MM.1S (cell line): ENCODE data around the gene APCDD1L.

Source experiments
- DNase-seq: peaks from one replicate; pipeline ENCODE4 v3.0.0-alpha.2; 2015
- H2AFZ ChIP-seq: fragments of 300-600 bp; sonication (generic); 2 replicates; pipeline ENCODE4 v1.6.0; 2016; ENCODE audit warnings: antibody characterized with exemption, low read length
- H3F3A ChIP-seq: fragments of 300-600 bp; sonication (generic); 2 replicates; pipeline ENCODE4 v1.6.1; 2016; ENCODE audit warnings: mild to moderate bottlenecking, antibody characterized with exemption, low read length, moderate library complexity, mixed read lengths; ENCODE audit not compliant: insufficient read depth
- H3K27ac ChIP-seq: fragments of 300-600 bp; sonication (generic); 2 replicates; pipeline ENCODE4 v1.5.1; 2016; ENCODE audit warnings: mild to moderate bottlenecking, low read length
- H3K27me3 ChIP-seq: fragments of 300-600 bp; sonication (generic); replicated peaks from 2 replicates; pipeline ENCODE4 v1.6.0; 2016; ENCODE audit warnings: low read length; ENCODE audit not compliant: insufficient read depth
- H3K36me3 ChIP-seq: fragments of 300-600 bp; sonication (generic); replicated peaks from 2 replicates; pipeline ENCODE4 v1.6.1; 2016; ENCODE audit warnings: mild to moderate bottlenecking, low read length, mixed read lengths; ENCODE audit not compliant: insufficient read depth
- H3K4me1 ChIP-seq: fragments of 300-600 bp; sonication (generic); 2 replicates; pipeline ENCODE4 v1.6.1; 2016; ENCODE audit warnings: low read length, mixed read lengths
- H3K4me2 ChIP-seq: fragments of 300-600 bp; sonication (generic); 2 replicates; pipeline ENCODE4 v1.6.0; 2016; ENCODE audit warnings: low read depth, low read length
- H3K4me3 ChIP-seq: fragments of 300-600 bp; sonication (generic); 2 replicates; pipeline ENCODE4 v1.5.1; 2016; ENCODE audit warnings: low read length, mixed read lengths
- H3K79me2 ChIP-seq: fragments of 300-600 bp; sonication (generic); 2 replicates; pipeline ENCODE4 v1.6.1; 2016; ENCODE audit warnings: mixed run types, low read length, mixed read lengths
- H3K9ac ChIP-seq: fragments of 300-600 bp; sonication (generic); 2 replicates; pipeline ENCODE4 v1.6.1; 2016; ENCODE audit warnings: low read length, mixed read lengths
- H3K9me2 ChIP-seq: fragments of 300-600 bp; sonication (generic); replicated peaks from 2 replicates; pipeline ENCODE4 v1.6.1; 2016; ENCODE audit warnings: mild to moderate bottlenecking, low read length, mixed read lengths; ENCODE audit not compliant: insufficient read depth
- H3K9me3 ChIP-seq: fragments of 300-600 bp; sonication (generic); replicated peaks from 2 replicates; pipeline ENCODE4 v1.6.1; 2016; ENCODE audit warnings: mild to moderate bottlenecking, low read length, mixed read lengths; ENCODE audit not compliant: insufficient read depth
- H4K20me1 ChIP-seq: fragments of 300-600 bp; sonication (generic); 2 replicates; pipeline ENCODE4 v1.6.1; 2016; ENCODE audit warnings: mild to moderate bottlenecking, low read length, moderate library complexity, mixed read lengths; ENCODE audit not compliant: insufficient read depth
- EZH2 ChIP-seq: fragments of 300-600 bp; sonication (generic); optimal IDR thresholded peaks from 2 replicates; pipeline ENCODE3; 2017; ENCODE audit warnings: low read depth, mild to moderate bottlenecking, antibody characterized with exemption, low read length, mixed read lengths
- EZH2phosphoT487 ChIP-seq: fragments of 300-600 bp; sonication (generic); IDR thresholded peaks from 2 replicates; pipeline ENCODE4 v1.6.1; 2018; ENCODE audit warnings: antibody characterized with exemption, low read length
- TF ChIP-seq, protein P1 (sequence below): fragments of 300-600 bp; sonication (generic); IDR thresholded peaks from 2 replicates; pipeline ENCODE4 v1.5.1; 2016; ENCODE audit warnings: antibody characterized with exemption, low read length, mixed read lengths

The APCDD1L gene

DNA sequence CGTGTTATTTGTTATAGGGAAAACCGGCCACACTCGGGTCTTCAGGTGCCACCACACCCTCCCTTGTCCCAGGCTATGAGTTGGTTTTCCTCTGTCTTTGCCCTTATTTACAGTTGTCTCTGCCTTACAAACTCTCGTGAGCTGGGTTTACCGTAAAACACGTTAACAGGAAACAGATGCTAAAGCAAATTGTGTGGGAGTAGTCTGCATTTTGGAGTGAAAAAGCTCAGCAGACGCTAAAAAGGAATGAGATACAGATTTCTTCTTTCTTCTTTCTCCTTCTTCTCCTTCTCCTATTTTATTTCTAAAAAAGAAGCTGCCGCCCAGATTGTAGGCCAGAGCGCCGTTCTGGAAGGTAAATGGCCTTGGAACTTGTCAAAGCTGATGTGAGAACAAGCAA is 51.9 kb downstream of the APCDD1L start:
- Histone ChIP-seq H3K79me2 (no peaks in the 10 kb centered on the region), H3K4me2 (no peak overlapping the region), H3K4me1 (peaks cover 9% of the 10 kb centered on the region; the same call in 1 of the 2 replicates), H3K9me3 (no peaks in the 10 kb centered on the region), H3F3A (no peaks in the 10 kb centered on the region), H4K20me1 (no peaks in the 10 kb centered on the region), H3K27me3 (no peaks in the 10 kb centered on the region), H3K4me3 (no peak overlapping the region), H3K36me3 (no peaks in the 10 kb centered on the region), H2AFZ (no peak overlapping the region), H3K9ac (no peak overlapping the region), H3K27ac (no peak overlapping the region), H3K9me2 (no peaks in the 10 kb centered on the region)
- DNase-seq = no peak
- TF ChIP-seq EZH2phosphoT487 (no peak), EZH2 (no peak)
- TF ChIP-seq, protein P1, sequence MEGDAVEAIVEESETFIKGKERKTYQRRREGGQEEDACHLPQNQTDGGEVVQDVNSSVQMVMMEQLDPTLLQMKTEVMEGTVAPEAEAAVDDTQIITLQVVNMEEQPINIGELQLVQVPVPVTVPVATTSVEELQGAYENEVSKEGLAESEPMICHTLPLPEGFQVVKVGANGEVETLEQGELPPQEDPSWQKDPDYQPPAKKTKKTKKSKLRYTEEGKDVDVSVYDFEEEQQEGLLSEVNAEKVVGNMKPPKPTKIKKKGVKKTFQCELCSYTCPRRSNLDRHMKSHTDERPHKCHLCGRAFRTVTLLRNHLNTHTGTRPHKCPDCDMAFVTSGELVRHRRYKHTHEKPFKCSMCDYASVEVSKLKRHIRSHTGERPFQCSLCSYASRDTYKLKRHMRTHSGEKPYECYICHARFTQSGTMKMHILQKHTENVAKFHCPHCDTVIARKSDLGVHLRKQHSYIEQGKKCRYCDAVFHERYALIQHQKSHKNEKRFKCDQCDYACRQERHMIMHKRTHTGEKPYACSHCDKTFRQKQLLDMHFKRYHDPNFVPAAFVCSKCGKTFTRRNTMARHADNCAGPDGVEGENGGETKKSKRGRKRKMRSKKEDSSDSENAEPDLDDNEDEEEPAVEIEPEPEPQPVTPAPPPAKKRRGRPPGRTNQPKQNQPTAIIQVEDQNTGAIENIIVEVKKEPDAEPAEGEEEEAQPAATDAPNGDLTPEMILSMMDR = no peak

DNA sequence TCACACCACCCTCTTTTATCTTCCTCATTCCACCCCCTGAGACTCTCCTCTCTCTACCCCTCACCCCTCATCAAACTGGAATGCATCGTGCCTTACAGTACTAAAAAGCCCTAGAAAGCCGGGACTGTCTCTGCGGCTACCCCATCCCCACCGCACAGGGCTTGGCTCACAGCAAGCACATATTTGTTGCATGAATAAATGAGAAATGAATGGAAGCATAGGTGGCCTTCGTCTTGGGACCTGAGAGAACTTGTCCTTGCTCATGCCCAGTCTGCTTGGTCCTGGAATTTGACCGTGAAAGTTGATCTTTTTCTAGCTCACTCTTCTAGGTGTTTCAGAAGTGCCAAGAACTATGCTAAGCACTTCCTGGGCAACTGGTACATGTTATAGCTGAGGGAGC is 53.3 kb downstream of the APCDD1L start:
- H3K36me3 ChIP-seq = no peaks in the 10 kb centered on the region
- no peak overlapping the region for H2AFZ ChIP-seq
- no peaks in the 10 kb centered on the region for H3K9me2 ChIP-seq
- no peaks in the 10 kb centered on the region for H3K79me2 ChIP-seq
- no peak overlapping the region for H3K27ac ChIP-seq
- no peak for TF ChIP-seq EZH2phosphoT487
- TF ChIP-seq, protein P1 = no peak
- TF ChIP-seq EZH2 = no peak
- no peak overlapping the region for H3K4me3 ChIP-seq
- H3K9ac ChIP-seq = no peak overlapping the region
- H3K9me3 ChIP-seq = no peaks in the 10 kb centered on the region
- no peak overlapping the region for H3K4me2 ChIP-seq
- H3K27me3 ChIP-seq = no peaks in the 10 kb centered on the region
- no peak for DNase-seq
- no peaks in the 10 kb centered on the region for H3F3A ChIP-seq
- no peaks in the 10 kb centered on the region for H4K20me1 ChIP-seq
- H3K4me1 ChIP-seq = peaks cover 13% of the 10 kb centered on the region; the same call in 1 of the 2 replicates

DNA sequence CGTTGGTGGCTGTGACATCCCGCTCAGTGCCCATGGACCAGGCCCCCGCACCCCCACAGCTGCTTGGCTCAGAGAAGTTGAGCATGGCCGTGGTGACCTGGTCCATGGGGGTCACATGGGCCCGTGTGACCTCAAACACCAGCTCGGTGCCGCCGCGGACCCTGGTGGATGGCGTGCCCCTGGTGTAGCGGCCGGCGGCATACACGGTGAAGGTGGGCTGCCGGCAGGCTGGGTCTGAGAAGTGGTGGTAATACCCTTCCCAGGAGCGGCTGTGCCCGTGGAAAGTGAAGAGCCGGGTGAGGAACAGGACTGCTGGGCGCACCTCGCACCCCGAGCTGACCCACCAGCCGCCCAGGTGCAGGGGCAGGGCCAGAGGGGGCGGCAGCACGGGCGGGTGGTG is 54.1 kb downstream of the APCDD1L start:
- Histone ChIP-seq H3K4me2 (no peak overlapping the region), H4K20me1 (no peaks in the 10 kb centered on the region), H2AFZ (no peak overlapping the region), H3K4me3 (no peak overlapping the region), H3K4me1 (peaks cover 13% of the 10 kb centered on the region; the same call in 1 of the 2 replicates), H3K9ac (no peak overlapping the region), H3K9me3 (no peaks in the 10 kb centered on the region), H3K27me3 (no peaks in the 10 kb centered on the region), H3K27ac (no peak overlapping the region), H3K79me2 (no peaks in the 10 kb centered on the region), H3K9me2 (no peaks in the 10 kb centered on the region), H3F3A (no peaks in the 10 kb centered on the region), H3K36me3 (no peaks in the 10 kb centered on the region)
- no peak for DNase-seq
- TF ChIP-seq EZH2phosphoT487 (no peak), EZH2 (no peak)
- TF ChIP-seq, protein P1 = no peak
